Measurements from ENCODE around the gene RSAD2. TPM values are rescaled to one million over a fixed set of nuclear protein-coding genes. Genes with fewer than 3 reads are reported as not detected.

Gene RSAD2
- total and polyA plus RNA-seq, 2 of the 4 experiments (the other 2 are of a cell fraction): not detected

DNA sequence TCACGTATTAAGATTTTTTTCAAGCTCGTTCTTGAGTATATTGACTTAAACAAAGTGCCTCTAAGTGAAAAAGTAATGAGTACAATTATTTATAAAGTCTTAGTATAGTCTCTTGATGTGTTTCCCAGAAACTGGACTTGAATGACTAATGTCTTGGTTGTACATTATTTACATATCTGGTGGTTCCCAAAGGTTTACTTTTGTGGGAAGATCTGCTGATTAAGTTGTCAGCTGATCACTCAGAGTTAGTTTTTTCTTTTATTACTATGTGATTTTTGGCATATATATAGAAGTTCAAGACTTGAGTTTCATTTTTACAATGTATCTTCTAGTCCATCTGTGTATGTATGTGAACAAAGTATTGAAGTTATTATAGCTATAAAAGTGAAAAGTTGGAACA is 69.1 kb downstream of the RSAD2 start:
- no peak overlapping the region for H2BK5ac ChIP-seq (ENCODE audit: low read depth, low read length, poor library complexity, severe bottlenecking)
- no peak overlapping the region for H3K14ac ChIP-seq (replicated peaks; ENCODE audit: low read depth, low read length)
- no peak overlapping the region for H2BK120ac ChIP-seq (ENCODE audit: low read depth, low read length)
- peaks cover 6% of the 10 kb centered on the region for H3K27me3 ChIP-seq (ENCODE audit: control insufficient read depth, insufficient read depth, low read length)
- ATAC-seq (ENCODE audit: low read depth): peak; percentile 57
- ChIA-PET CTCF (no interaction called here), POLR2A (ENCODE audit: unreplicated experiment) (no interaction called here)
- H3K4me2 ChIP-seq (ENCODE audit: low read depth, low read length): no peak overlapping the region
- H3K9me3 ChIP-seq (ENCODE audit: control insufficient read depth, insufficient read depth, low read length): no peaks in the 10 kb centered on the region
- in situ Hi-C loops (cut with MboI; ENCODE audit: low sequenced_read_pairs) (no loop called here), dilution Hi-C loops (cut with HindIII; ENCODE audit: low sequenced_read_pairs, unreplicated experiment) (no loop called here), intact Hi-C loops (cut with micrococcal nuclease) (no loop called here)
- no peak overlapping the region for H2BK15ac ChIP-seq (ENCODE audit: low read depth, low read length)
- no TSS peak for BruUV-seq (replicated peaks)
- no peak overlapping the region for H3K4ac ChIP-seq (ENCODE audit: low read depth, low read length)
- H3K4me3 ChIP-seq (ENCODE audit: insufficient read depth, low read depth, low read length): no peak overlapping the region
- H3K18ac ChIP-seq (ENCODE audit: low read depth, low read length): no peak overlapping the region
- H2AFZ ChIP-seq (replicated peaks; ENCODE audit: low read length, poor library complexity): no peak overlapping the region
- H4K20me1 ChIP-seq (ENCODE audit: insufficient read depth, low read length): no peaks in the 10 kb centered on the region
- no peak overlapping the region for H2BK20ac ChIP-seq (ENCODE audit: low read depth, low read length)
- no peak overlapping the region for H3K9ac ChIP-seq (ENCODE audit: low read depth, low read length)
- no peaks in the 10 kb centered on the region for H3K4me1 ChIP-seq (ENCODE audit: control insufficient read depth, insufficient read depth, low read length)
- H2AK9ac ChIP-seq (replicated peaks; ENCODE audit: low read depth, low read length, poor library complexity): no peak overlapping the region
- no CpG with 5 or more reads among the region's 2 CpGs for WGBS, 2 experiments (ENCODE audit: extremely low coverage in 2 of 2, insufficient read length in 1 of 2)
- H4K91ac ChIP-seq (ENCODE audit: insufficient read depth, low read depth, low read length): no peak overlapping the region
- no peak overlapping the region for H3K27ac ChIP-seq (ENCODE audit: insufficient read depth, low read length)
- H4K5ac ChIP-seq (ENCODE audit: low read depth, low read length): no peak overlapping the region
- no peak overlapping the region for H3K56ac ChIP-seq (ENCODE audit: extremely low read depth, insufficient read depth, low read length)
- no peak overlapping the region for H2AK5ac ChIP-seq (ENCODE audit: low read depth, low read length)
- no peaks in the 10 kb centered on the region for H3K79me1 ChIP-seq (ENCODE audit: low read depth in 1 of 2, low read length in 2 of 2)
- no peak for TF ChIP-seq MAFK (IDR thresholded peaks at IDR 0.05; ENCODE audit: low read depth, low read length)
- TF ChIP-seq, protein P1, sequence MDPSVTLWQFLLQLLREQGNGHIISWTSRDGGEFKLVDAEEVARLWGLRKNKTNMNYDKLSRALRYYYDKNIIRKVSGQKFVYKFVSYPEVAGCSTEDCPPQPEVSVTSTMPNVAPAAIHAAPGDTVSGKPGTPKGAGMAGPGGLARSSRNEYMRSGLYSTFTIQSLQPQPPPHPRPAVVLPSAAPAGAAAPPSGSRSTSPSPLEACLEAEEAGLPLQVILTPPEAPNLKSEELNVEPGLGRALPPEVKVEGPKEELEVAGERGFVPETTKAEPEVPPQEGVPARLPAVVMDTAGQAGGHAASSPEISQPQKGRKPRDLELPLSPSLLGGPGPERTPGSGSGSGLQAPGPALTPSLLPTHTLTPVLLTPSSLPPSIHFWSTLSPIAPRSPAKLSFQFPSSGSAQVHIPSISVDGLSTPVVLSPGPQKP (IDR thresholded peaks at IDR 0.05; ENCODE audit: borderline replicate concordance, low read depth, low read length): no peak
- no peak for TF ChIP-seq RFX5 (IDR thresholded peaks at IDR 0.05; ENCODE audit: low read depth, low read length)
- no peak for TF ChIP-seq CHD1 (IDR thresholded peaks at IDR 0.05; ENCODE audit: low read depth, low read length)
- TF ChIP-seq MAZ (IDR thresholded peaks at IDR 0.05; ENCODE audit: borderline replicate concordance, low read depth, low read length): no peak
- TF ChIP-seq, protein P2, sequence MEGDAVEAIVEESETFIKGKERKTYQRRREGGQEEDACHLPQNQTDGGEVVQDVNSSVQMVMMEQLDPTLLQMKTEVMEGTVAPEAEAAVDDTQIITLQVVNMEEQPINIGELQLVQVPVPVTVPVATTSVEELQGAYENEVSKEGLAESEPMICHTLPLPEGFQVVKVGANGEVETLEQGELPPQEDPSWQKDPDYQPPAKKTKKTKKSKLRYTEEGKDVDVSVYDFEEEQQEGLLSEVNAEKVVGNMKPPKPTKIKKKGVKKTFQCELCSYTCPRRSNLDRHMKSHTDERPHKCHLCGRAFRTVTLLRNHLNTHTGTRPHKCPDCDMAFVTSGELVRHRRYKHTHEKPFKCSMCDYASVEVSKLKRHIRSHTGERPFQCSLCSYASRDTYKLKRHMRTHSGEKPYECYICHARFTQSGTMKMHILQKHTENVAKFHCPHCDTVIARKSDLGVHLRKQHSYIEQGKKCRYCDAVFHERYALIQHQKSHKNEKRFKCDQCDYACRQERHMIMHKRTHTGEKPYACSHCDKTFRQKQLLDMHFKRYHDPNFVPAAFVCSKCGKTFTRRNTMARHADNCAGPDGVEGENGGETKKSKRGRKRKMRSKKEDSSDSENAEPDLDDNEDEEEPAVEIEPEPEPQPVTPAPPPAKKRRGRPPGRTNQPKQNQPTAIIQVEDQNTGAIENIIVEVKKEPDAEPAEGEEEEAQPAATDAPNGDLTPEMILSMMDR (conservative IDR thresholded peaks at IDR 0.05; ENCODE audit: low read depth, low read length): no peak
- no peak for TF ChIP-seq NFE2L2 (IDR thresholded peaks at IDR 0.05; ENCODE audit: low read depth, low read length)
- TF ChIP-seq RCOR1 (IDR thresholded peaks at IDR 0.05; ENCODE audit: insufficient replicate concordance, low read length): no peak
- TF ChIP-seq BHLHE40 (IDR thresholded peaks at IDR 0.05; ENCODE audit: low read depth, low read length): no peak
- TF ChIP-seq POLR2A (IDR thresholded peaks at IDR 0.05; ENCODE audit: low read depth, low read length): no peak
- TF ChIP-seq RAD21 (IDR thresholded peaks at IDR 0.05; ENCODE audit: low read length): no peak
- TF ChIP-seq MXI1 (IDR thresholded peaks at IDR 0.05; ENCODE audit: borderline replicate concordance, low read depth, low read length): no peak
- TF ChIP-seq, protein P3, sequence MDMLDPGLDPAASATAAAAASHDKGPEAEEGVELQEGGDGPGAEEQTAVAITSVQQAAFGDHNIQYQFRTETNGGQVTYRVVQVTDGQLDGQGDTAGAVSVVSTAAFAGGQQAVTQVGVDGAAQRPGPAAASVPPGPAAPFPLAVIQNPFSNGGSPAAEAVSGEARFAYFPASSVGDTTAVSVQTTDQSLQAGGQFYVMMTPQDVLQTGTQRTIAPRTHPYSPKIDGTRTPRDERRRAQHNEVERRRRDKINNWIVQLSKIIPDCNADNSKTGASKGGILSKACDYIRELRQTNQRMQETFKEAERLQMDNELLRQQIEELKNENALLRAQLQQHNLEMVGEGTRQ (IDR thresholded peaks at IDR 0.05; ENCODE audit: low read depth, low read length): no peak
- no peak for TF ChIP-seq FOS (IDR thresholded peaks at IDR 0.05; ENCODE audit: low read depth, low read length)
- TF ChIP-seq CEBPB (IDR thresholded peaks at IDR 0.05; ENCODE audit: low read depth, low read length): no peak
- no peak for TF ChIP-seq SMC3 (IDR thresholded peaks at IDR 0.05; ENCODE audit: low read depth, low read length)
- H4K8ac ChIP-seq (ENCODE audit: low read depth in 2 of 2, low read length in 2 of 2): no peak overlapping the region
- H3K23ac ChIP-seq (ENCODE audit: low read depth, low read length): no peak overlapping the region
- peak; percentile 68 for DNase-seq
- no peaks in the 10 kb centered on the region; the same call in 1 of the 2 replicates for H3K9me1 ChIP-seq (ENCODE audit: insufficient read depth, low read length)
- H3K36me3 ChIP-seq (ENCODE audit: control insufficient read depth, insufficient read depth, low read length): no peaks in the 10 kb centered on the region

Data from IMR-90 (cell line).